ENCODE results near the gene SPANXN3.
"Not testable (repeated sequence)": the region's sequence is repeated elsewhere in the genome, so short reads cannot be mapped to it uniquely, and the experiment has no call there.

Gene SPANXN3

GRCh38 chrX:143517375-143517774, at the start of gene SPANXN3:
TSS of gene SPANXN3 (minus strand) at chrX:143517475. CDS start at chrX:143517391, 84 bp downstream.
- DNase-seq (ENCODE audit: low read depth) = not testable (repeated sequence)

GRCh38 chrX:143536176-143536575, 18.9 kb upstream of the SPANXN3 start:
- DNase-seq (ENCODE audit: low read depth) = no peak

DNA sequence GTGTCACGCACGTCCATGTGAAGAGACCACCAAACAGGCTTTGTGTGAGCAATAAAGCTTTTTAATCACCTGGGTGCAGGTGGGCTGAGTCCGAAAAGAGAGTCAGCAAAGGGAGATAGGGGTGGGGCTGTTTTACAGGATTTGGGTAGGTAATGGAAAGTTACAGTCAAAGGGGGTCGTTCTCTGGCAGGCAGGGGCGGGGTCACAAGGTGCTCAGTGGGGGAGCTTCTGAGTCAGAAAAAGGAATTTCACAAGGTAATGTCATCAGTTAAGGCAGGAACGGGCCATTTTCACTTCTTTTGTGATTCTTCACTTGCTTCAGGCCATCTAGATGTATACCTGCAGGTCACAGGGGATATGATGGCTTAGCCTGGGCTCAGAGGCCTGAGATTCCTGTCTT, 15.1 kb downstream of the SPANXN3 start:
- DNase-seq (ENCODE audit: low read depth) = not testable (repeated sequence)

DNA sequence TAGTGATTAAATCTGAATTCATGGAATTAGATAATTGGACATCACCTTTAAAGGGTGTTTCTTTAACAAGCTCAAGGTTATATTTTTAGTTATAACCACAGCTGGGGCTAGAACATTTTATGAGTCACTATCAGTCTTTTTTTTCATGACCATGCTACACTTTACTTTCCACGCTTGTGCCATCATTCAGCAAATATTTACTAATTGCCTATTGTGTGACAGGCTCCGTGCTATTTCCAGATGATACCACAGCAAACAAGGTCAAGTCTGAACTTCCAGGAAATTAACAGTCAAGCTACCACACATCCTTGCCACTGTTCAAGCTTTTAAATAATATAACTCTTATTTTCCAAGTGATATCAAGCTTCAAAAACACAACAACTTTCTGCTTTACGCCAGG, 16.5 kb downstream of the SPANXN3 start:
- DNase-seq (ENCODE audit: low read depth) = no peak

- no peak for DNase-seq (ENCODE audit: low read depth)
Observed at GRCh38 chrX:143486105-143486504, 31.2 kb downstream of the SPANXN3 start.

DNA sequence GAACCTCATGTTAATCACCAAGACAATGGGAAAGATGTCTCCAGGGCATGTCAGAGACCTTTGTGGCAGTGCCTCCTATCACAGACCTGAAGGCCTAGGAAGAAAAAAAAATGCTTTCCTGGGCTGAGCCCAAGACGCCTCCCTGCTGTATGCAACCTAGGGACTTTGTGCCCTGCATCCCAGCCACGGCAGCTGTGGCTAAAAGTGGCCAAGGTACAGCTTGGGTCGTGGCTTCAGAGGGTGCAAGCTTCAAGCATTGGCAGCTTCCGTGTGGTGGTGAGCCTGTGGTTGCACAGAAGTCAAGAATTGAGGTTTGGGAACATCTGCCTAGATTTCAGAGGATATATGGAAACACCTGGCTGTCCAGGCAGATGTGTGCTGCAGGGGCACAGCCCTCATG, 40.5 kb downstream of the SPANXN3 start:
- no peak for DNase-seq (ENCODE audit: low read depth)

- DNase-seq (ENCODE audit: low read depth) = no peak
Observed at GRCh38 chrX:143472347-143472938, 44.8 kb downstream of the SPANXN3 start.

DNA sequence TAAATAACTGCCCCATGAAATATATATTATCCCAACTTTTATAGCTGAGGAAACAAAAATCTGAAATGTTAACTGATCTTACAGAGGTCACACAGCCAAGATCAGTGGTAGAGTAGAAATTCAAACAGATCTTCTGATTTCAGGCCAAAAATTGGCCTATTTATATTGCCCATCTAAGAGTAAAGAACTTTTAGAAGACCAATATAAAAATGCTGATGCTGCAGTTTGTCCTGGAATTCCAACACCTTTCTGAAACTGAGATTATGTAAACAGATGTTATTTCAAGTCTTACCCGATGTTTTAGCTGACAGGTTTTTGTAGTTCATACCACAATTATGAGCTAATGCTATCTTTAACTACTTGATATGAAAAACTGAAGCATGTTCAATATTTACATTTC, 51.1 kb downstream of the SPANXN3 start:
- no peak for DNase-seq (ENCODE audit: low read depth)

GRCh38 chrX:143462696-143463095, 54.6 kb downstream of the SPANXN3 start:
- no peak for DNase-seq (ENCODE audit: low read depth)

DNA sequence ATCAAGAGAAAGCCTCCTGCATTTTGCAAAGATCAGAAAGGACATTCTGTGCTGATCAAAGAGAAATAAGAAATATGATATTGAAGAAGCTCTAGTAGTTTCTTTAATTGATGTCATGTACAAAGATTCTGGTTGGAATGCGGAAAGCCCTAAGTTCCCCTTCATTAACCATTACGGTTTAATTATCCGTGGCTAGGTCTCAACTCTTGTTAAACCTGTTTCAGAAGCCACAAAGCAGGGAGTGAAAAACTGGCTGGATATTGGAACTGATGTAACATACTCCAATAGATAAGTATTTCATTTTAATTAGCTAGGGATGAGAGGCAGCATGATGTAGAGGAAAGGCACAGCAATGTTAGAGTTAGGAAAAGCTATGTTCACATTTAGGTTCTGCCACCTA, 55.7 kb downstream of the SPANXN3 start:
- no peak for DNase-seq (ENCODE audit: low read depth)

Measured in GM04504 (cell line).